ENCODE results near the gene FOXN3.

FOXN3 gene

DNA sequence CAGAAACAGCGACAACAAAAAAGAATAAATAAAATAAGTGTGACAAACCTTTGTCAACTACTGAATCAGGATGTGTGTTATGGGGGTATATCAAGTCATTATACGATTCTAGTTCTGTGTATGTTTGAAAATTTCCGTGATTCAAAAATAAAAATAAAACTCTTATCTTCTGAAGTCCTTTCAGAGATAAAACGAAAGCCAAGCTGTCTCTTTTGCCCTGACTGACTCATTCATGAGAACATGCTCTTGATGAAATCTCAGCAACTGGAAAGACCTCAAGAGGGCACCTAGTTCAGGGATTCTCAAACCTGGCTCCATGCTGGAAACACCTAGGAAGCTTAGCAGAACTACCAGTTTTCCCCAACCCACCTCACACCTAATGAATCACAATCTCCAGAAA is 9.2 kb downstream of the FOXN3 start:
- DNase-seq, result no peak

DNA sequence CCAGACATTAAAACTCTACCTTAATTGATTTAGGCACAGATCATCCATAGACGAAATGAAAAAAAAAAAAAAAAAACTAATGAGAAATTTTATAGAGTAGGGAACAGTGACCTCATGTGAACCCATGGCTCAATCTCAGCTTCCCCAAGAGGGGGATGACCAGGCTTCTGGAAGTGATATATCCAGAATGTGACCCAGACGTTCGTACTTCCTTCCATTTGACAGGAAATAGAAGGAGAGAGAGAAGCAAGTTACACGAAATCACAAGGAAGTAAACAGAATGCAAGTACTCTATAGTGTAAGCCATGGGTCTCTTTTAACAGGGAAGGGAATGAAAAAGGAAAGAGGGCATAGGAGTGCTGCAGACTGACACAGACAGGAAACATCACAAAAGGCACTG is 10.1 kb downstream of the FOXN3 start:
- DNase-seq, result no peak

DNA sequence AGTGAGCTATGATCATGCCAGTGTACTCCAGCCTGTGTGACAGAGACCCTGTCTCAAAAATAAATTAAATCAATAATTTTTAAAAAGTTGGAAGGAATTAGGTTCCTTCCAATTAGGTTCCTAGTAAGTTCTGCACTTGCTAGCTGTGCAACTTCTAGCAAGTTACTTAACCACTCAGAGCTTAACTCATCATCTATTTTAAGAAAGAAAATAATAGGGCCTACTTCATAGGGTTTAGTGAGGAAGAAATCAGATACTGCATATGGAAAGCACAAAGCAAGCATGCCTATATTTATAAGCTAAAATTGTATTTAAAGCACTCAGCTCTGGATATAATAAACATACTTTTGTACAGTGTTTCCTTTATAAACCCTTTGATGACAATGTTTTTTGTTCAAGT is 10.7 kb downstream of the FOXN3 start:
- DNase-seq, result no peak

DNA sequence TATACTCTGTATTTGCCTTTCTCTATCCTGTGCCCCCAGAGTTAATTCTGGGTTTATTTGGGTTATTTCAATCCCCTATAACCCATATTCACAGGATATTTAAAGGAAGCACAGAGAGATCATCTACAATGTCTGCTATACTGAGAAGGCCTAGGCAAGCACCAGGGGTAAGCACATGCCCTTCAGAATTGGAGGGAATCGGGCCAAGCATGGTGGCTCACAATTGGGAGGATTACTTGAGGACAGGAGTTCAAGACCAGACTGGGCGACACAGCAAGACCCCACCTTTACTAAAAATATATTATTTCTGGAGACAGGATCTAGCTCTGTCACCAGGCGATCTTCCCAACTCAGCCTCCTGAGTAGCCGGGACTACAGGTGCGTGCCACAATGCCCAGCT is 11.3 kb downstream of the FOXN3 start:
- no peak for DNase-seq

DNA sequence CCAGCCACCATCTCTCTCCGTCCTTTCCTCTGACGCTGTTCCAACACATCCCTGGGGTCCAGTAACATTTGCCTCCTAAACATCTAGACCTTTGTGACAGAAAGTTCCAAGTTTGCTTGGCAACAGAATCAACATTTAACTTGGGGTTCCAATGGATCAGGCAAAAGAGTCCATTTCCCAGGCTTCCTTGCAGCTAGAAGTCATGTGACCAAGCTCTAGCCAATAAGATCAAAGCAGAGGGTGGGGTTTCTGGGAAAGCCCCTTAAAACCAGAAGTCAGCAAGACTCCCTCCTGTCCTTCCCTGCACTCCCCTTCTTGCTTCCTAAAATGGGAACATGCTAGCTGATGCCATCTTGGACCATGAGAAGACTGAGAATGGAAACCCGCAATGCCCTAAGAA is 14.7 kb downstream of the FOXN3 start:
- DNase-seq, result no peak

DNA sequence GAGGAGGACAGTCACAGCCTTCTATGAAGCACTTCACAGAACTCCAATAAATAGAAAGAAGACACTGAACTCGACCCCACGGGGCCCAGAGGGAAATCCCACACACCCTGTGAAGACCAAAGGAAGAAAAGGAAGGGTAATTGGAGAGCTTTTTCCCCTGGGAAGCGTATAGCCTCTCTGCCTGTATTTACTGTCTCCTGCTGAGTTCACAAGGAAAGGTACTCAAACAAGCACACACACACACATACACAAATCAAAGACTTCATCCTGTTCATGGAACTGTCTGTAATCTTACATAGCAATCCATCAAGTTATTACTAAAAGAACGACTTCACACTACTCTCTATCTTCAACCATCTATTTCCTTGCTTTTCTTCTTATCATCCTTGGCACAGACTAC is 15.3 kb downstream of the FOXN3 start:
- DNase-seq, result no peak

DNA sequence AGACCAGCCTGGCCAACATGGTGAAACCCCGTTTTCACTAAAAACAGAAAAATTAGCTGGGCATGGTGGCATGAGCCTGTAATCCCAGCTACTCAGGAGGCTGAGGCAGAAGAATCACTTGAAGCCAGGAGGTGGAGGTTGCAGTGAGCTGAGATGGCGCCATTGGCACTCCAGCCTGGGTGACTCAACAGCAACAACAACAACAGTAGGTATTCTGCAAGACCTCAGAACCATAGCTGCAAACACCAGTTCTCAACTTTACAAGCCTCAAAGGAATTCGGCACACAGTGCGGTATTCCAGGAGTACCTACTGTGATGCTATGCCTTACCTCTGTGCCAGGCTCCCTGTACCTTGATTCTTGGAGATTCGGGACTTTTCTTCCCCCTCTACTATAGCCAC is 15.8 kb downstream of the FOXN3 start:
- DNase-seq, result no peak

DNA sequence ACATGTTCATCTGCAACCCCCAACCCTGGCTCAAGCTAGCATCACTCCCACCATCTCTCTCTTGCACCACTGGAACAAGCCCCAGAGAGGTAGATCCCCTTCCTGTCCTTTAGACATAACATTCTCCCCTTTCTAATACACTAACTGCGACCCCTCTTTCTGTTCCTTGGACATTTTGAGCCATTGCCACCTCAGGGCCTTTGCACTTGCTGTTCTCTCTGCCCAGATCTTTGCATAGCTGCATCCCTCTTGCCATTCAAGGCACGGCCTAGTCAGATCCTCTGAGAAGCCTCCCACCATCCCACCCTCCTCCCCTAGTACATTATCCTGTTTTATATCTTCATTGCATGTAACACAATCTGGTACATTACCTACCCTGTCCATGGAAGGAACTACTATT is 16.5 kb downstream of the FOXN3 start:
- DNase-seq, result no peak

DNA sequence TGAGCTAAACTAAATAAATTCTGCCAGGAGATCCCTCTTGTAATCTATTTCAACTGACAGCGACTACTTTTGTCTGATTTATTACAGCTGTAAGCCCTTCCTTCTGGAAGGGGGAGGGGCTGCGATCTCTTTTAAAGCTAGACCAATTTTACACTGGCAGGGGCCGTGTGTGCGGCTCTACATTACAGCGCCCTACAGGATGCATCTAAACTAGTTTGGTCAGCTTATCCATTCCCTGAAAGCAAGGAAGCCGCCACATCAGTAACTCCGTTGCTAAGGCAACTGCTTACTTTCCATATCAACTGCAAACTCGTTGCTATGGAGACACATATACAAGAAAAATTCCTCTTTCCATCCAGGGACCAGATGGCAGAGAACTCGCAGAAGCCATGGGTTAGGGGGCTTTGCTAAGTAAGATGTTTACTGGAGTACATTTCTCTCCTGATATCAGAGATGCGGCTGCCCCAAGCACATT is 17.4 kb downstream of the FOXN3 start:
- DNase-seq, result no peak

DNA sequence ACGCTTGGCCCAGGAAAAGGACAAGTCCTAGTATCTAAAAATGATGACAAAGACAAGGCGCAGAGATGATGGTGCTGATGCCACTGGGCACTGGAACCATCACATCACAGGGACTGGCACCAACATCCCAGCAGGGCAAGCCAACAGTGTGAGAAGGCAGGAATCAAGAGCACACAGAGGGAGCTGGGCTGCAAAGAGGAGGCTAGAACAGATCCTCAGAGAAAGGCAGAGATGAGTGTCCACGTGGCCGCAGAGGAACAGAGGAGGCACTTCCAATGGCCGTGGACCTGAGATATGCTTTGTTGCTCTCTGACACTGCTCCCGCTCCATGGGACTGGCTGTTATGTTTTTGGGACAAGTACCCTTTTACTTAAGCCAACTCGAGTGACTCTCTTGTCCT is 17.9 kb downstream of the FOXN3 start:
- DNase-seq, result no peak

DNA sequence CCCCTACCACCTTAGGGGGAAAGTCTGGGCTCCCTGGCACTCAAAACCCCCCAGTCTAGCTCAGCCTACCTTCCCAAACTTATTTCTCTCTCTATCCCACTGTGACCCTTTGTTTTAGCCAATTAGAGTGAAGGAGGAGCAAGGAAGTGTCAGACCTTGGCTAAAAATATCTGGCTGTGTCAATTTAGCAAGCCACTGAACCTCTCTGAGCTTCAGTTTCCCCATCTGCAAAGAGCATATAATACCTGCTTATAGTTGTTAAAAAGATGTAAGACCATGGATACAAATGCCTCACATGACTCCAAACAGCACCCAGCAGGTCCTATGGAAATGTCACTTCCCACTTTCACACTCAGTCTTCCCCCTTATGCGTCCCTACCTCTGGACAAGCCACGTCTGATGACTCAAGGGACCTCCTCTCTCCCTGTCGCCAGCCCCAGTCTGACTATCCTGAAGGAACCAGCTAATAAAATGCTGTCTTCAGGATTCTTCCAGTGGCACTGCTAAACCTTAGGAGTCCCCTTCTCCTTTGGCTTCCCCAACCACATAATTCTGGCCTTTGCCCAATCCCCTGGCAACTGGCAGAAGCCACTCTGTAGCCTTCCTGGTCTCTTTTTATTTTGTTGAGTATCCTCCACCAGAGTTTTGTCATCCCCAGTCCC is 19.3 kb downstream of the FOXN3 start:
- DNase-seq, result no peak

DNA sequence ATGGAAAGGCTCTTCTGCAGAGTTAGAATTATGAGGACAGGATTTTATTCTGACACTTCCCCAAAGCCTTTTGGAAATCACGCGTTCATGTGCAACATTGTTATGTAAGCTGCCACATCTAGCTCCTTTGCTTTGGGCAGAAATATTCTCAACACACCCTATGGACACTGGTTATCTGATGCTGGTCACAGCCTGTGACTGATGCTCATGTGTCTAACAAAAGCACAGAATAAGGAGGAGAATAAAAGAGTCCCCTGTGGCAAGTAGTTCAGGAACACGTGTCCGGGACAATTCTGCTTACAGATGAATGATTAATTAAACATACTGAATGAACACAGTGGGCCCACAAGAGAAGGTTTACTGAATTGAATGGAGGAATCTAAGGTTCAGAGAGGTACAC is 22.1 kb downstream of the FOXN3 start:
- DNase-seq, result no peak

DNA sequence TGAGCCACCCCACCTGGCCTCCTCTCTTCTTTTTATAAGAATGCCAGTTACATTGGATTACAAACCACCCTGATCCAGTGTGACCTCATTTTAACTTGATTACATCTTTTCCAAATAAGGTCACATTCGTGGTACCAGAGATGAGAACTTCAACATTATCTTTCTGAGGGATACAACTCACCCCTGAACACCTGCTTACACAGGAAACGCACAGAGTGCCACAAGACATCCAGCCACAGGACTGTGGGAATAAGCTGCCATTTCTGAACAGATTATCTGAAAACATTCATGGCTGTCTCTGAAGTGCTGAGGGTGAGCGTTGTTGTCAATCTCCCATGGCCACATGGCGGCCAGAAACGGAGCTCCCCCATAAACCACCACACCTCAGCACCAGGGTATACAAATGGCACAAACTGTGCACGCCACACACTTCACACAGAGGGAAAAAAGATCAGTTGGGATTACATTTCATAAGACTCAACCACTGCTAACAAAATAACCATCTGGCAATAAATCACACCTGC is 23.7 kb downstream of the FOXN3 start:
- no peak for DNase-seq

DNA sequence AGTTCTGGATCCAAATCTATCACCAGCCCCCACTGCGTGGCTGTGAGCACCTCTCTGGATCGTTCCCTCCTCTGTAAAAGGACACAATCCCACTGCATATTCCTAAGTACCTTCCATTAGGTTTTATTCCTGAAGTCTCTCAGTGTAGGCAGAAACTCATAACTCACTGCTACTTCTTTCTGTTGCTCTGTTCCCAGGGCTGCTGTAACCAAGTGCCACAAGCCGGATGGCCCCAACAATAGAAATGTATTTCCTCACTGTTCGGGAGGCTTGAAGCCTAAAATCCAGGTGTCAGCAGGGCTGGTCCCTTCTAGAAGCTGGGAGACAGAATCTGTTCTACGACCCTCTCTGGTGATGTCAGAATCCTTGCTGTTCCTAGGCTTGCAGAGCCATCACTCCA is 24.9 kb downstream of the FOXN3 start:
- DNase-seq, result no peak

DNA sequence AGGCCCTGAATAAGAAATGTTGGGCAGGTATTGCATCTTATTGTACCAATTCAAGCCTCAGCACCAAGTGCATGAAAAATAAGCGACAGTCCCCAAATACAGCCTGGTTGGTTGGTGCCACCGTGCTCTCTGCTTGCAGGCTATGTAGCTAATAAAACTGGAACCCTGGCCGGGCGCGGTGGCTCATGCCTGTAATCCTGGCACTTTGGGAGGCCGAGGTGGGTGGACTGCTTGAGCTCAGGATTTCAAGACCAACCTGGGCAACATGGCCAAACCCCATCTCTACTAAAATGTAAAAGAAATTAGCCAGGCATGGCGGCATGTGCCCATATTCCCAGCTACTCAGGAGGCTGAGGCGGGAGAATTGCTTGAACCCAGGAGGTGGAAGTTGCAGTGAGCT is 25.5 kb downstream of the FOXN3 start:
- no peak for DNase-seq

DNA sequence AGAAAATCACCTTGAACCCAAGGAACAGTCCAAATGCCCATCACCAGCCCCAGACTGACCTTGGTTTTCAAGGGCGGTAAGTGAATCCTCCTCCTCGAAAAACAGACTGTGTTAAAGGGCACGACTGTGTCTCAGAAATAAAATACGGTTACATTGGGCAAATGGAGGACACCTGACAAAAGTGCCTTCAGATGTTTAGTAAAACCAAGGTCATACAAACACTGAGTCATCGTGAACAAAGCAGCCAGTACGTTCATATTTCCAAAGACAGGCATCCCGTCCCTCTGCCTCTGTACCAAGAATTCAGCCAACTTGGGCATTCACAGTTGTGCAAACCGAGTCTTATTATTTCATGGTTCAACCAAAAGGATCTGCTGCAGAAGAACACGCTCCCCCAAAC is 25.9 kb downstream of the FOXN3 start:
- DNase-seq, result no peak

DNA sequence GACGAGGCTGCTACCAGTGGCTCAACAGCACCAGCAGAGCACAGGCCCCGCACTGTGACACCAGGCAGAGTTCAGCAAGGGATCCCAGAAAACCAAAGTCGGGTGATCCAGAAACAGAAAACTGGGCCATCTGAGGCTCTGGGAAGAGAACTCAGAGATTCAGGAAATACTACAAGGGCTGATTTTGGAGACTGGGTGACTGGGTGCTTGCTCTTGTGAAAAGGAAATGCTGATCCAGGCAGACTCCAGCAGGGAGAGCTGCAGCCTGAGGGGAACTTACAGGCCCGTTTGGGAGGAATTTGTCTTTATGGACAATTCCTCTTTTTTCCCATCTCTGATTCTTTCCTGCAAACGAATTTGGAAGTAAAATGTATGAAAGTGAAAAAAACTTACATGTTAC is 28.2 kb downstream of the FOXN3 start:
- no peak for DNase-seq

DNA sequence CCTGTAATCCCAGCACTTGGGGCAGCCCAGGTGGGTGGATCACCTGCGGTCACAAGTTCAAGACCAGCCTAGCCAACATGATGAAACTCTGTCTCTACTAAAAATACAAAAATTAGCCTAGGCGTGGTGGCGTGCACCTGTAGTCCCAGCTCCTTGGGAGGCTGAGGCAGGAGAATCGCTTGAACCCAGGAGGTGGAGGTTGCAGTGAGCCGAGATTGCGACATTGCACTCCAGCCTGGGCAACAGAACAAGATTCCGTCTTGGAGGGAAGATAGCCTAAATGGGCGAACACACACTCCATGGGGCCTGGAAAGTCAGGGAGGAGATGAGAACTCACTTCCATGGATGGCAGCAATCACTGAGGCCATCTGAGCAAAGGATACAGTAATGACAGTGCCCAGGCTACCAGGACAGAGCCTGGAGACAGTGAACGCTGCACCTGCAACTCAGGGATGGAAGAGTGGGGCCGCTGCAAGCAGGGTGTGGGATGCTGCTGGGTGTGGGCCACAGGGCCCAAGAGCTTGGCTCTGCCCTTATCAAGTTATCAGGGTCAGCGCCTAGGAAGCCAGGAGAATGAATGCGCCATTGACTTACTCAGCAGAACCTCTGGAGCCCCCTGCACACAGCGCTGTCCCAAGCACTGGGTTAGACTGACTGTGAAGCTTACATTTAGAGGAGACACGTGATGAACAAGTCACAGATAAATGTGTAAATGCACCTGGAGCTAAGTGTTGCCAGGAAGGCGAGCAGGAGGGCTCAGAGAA is 28.9 kb downstream of the FOXN3 start:
- DNase-seq, result no peak

DNA sequence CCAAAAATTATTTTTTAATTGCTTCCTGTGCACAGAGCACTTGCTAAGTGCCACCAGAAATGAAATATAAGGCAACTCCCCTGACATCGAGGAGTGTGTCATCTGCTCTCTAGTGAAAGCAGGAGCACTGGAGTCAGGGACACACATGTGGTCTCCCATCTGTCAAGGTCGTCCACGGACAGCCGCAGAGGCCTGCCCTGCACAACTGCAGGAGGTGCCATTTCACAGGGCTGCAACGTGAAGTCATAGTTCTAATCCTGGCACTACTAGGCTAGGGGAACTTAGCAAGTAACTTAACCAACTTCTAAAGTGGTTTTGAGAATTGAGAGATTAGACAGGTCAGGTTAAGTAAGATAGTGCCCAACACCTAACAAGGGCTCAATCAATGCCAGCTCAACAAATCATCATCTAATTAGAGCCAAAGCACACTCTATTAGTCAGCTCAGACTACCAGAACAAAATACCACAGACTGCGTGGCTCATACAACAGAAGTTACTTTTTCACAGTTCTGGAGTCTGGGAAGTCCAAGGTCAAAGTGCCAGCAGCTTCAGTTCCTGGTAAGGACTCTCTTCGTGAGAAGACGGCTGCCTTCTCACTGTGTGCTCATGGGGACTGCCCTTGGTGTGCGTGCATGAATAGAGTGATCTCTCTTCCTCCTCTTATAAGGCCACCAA is 30.7 kb downstream of the FOXN3 start:
- no peak for DNase-seq

DNA sequence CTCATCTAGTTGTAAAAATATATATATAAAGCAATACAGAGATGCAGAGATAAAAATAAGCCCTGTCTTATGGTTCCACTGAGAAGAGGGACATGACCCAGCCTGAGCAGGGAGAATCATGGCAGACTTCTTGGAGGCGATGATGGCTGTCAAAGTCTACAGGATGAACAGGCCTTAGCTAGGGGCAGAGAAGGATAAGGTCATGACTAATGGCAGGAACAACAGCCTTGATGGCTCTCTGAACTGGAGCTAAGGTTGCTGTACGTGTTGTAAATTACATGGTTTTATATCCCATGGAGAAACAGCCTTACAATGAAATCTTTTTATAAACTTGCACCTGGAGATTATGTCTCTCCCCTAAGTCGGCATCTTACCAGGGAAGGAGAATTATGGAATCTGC is 32.4 kb downstream of the FOXN3 start:
- no peak for DNase-seq

DNA sequence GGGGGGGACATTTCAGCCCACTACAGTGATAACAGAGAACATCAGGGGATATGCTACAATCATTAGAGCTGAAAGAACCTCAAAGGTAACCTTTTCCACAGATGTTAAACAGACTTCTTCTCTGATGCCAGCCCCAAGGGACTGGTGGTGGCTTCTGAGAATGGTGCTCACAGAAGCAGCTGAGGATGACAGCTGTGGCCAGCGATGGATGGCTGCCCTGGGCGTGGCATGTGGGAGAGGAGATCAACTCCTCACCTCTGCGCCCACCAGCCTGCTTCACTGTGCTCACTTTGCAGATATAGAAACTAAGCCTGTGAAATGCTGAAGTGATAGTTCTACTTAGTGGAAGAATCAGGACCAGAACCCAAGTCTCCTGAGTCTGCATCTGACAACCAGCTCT is 33.0 kb downstream of the FOXN3 start:
- no peak for DNase-seq

DNA sequence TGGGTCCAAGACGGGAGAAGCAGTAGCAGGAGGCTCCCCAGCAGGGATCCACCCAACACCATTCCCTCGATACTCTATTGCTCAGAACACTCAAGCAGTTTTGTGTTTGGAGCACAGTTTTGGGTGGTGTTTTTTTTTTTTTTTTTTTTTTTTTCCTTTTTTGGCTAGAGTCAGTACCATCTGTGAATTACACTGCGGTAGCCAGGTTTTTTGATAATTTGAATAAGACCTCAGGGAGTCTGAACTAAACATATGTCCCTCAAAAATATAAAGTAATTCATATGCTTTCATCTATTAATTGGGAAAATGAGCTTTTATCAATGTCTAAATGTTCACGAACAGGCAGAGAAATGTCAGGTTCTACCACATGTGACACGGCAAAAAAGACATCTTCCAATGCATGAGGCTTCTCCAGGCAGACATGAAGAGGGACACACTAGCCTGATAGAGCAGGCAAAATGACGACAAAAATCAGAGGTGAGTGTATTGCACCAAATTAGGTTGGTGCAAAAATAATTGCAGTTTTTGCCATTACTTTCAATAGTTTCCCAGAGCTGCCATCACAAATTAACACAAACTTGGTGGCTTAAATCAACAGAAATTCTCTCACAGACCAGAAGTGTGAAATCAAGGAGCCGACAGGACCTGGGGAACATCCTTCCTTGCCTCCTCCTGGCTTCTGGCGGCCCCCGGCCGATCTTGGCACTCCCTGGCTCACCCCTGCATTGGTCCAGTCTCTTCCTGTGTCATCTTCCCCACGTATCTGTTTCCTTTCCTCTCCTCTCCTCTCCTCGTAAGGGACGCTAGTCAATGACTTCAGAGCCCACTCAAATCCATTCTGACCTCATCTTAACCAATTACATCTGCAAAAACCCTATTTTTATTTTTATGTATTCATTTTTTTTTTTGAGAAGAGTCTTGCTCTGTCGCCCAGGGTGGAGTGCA is 33.9 kb downstream of the FOXN3 start:
- DNase-seq, result no peak

DNA sequence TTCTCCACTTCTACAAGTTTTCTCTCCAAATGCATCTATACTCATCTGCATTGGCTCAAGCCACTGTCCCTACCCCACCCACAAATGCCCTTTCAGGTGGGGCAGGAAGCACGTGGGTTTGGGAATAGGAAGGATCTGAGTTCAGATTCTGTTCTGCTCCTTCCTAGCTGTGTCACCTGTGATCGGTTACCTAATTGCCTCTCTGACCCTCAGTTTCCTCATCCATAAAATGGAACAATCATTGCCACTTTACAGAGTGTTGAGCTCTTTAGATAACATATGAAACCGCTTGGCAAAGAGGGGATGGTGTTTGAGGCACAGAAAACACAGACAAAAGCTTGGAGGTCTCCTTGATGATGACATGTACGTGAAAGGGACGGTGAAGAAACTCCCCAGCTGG is 34.5 kb downstream of the FOXN3 start:
- DNase-seq, result no peak
